ENCODE data around the gene ENG.
A peak's percentile ranks its signal among the peaks of the same experiment; 100 is the strongest.

ENG gene

GRCh38 chr9:127863191-127863621 lies 8.7 kb upstream of the ENG start:
- TF ChIP-seq ZNF274 (IDR thresholded peaks at IDR 0.05; ENCODE audit: low read depth, low read length), result no peak
- H3K4me3 ChIP-seq (ENCODE audit: low read length), result no peak overlapping the region

- no peak overlapping the region for H3K4me3 ChIP-seq (ENCODE audit: low read length)
- TF ChIP-seq ZNF274 (IDR thresholded peaks at IDR 0.05; ENCODE audit: low read depth, low read length), result no peak
Observed at GRCh38 chr9:127862075-127863011, 7.9 kb upstream of the ENG start.

GRCh38 chr9:127860779-127861178 lies 6.3 kb upstream of the ENG start:
- no peak for TF ChIP-seq ZNF274 (IDR thresholded peaks at IDR 0.05; ENCODE audit: low read depth, low read length)
- H3K4me3 ChIP-seq (ENCODE audit: low read length), result no peak overlapping the region

- no peak overlapping the region for H3K4me3 ChIP-seq (ENCODE audit: low read length)
Observed at GRCh38 chr9:127860260-127860659, 5.8 kb upstream of the ENG start.

GRCh38 chr9:127858041-127858512 lies 3.6 kb upstream of the ENG start:
- no peak for TF ChIP-seq ZNF274 (IDR thresholded peaks at IDR 0.05; ENCODE audit: low read depth, low read length)

More at GRCh38 chr9:127860260-127860659, 5.8 kb upstream of the ENG start:
- no peak for TF ChIP-seq ZNF274 (IDR thresholded peaks at IDR 0.05; ENCODE audit: low read depth, low read length)

GRCh38 chr9:127857278-127857677 lies 2.8 kb upstream of the ENG start:
- no peak overlapping the region for H3K4me3 ChIP-seq (ENCODE audit: low read length)
- TF ChIP-seq ZNF274 (IDR thresholded peaks at IDR 0.05; ENCODE audit: low read depth, low read length), result no peak

More at GRCh38 chr9:127858041-127858512, 3.6 kb upstream of the ENG start:
- no peak overlapping the region for H3K4me3 ChIP-seq (ENCODE audit: low read length)

GRCh38 chr9:127856729-127857116 lies 2.3 kb upstream of the ENG start:
- no peak overlapping the region for H3K4me3 ChIP-seq (ENCODE audit: low read length)

GRCh38 chr9:127856094-127856728 lies 1.8 kb upstream of the ENG start:
- H3K4me3 ChIP-seq (ENCODE audit: low read length), result no peak overlapping the region
- TF ChIP-seq ZNF274 (IDR thresholded peaks at IDR 0.05; ENCODE audit: low read depth, low read length), result no peak

More at GRCh38 chr9:127856729-127857116, 2.3 kb upstream of the ENG start:
- no peak for TF ChIP-seq ZNF274 (IDR thresholded peaks at IDR 0.05; ENCODE audit: low read depth, low read length)

- TF ChIP-seq ZNF274 (IDR thresholded peaks at IDR 0.05; ENCODE audit: low read depth, low read length), result no peak
- no peak overlapping the region for H3K4me3 ChIP-seq (ENCODE audit: low read length)
Observed at GRCh38 chr9:127855522-127855921, 1.1 kb upstream of the ENG start.

- no peak for TF ChIP-seq ZNF274 (IDR thresholded peaks at IDR 0.05; ENCODE audit: low read depth, low read length)
- no peak overlapping the region for H3K4me3 ChIP-seq (ENCODE audit: low read length)
Observed at GRCh38 chr9:127854960-127855359, 502 bp upstream of the ENG start.

GRCh38 chr9:127853312-127854183 lies 910 bp downstream of the ENG start:
- H3K4me3 ChIP-seq (ENCODE audit: low read length), result peak overlapping the region; percentile 60; the same call in 1 of the 2 replicates
- TF ChIP-seq ZNF274 (IDR thresholded peaks at IDR 0.05; ENCODE audit: low read depth, low read length), result no peak

- TF ChIP-seq ZNF274 (IDR thresholded peaks at IDR 0.05; ENCODE audit: low read depth, low read length), result no peak
Observed at GRCh38 chr9:127852829-127853228, 1.6 kb downstream of the ENG start.

GRCh38 chr9:127850286-127850830 lies 4.1 kb downstream of the ENG start:
- no peak for TF ChIP-seq ZNF274 (IDR thresholded peaks at IDR 0.05; ENCODE audit: low read depth, low read length)
- no peak overlapping the region for H3K4me3 ChIP-seq (ENCODE audit: low read length)

More at GRCh38 chr9:127852829-127853228, 1.6 kb downstream of the ENG start:
- H3K4me3 ChIP-seq (ENCODE audit: low read length), result peak overlapping the region; percentile 60; the same call in 1 of the 2 replicates

Data from GM08714 (cell line).